Stomach (tissue), 4 donors: Measurements from ENCODE around the gene SCAI.

ENCODE experiments used
- EP300 ChIP-seq: sonication (generic); formaldehyde crosslinking; IDR thresholded peaks from one replicate; pipeline ENCODE4 v1.6.1; 2017; ENCODE audit warnings: antibody characterized with exemption
- POLR2A ChIP-seq, 4 donors: fragments of 450-650 bp; IDR thresholded peaks; one replicate each; pipeline ENCODE4 v1.6.1; 2016; ENCODE audit warnings: antibody characterized with exemption in 4 of 4, control low read depth in 2 of 4, mild to moderate bottlenecking in 1 of 4, moderate library complexity in 1 of 4
- POLR2AphosphoS5 ChIP-seq, 3 donors: sonication (generic); formaldehyde crosslinking; IDR thresholded peaks; one replicate each; pipeline ENCODE4 v1.6.1; 2016; ENCODE audit warnings: antibody characterized with exemption in 3 of 3
- TF ChIP-seq, protein P1 (sequence below), 7 experiments: fragments of 450-650 bp in 4 of 7; fragments of 200-600 bp in 3 of 7; sonication (generic) in 3 of 7; IDR thresholded peaks; one replicate each; pipeline ENCODE4 v1.5.1; 2016 to 2019; ENCODE audit warnings: antibody characterized with exemption in 7 of 7, control low read depth in 2 of 7, mild to moderate bottlenecking in 1 of 7

DNA sequence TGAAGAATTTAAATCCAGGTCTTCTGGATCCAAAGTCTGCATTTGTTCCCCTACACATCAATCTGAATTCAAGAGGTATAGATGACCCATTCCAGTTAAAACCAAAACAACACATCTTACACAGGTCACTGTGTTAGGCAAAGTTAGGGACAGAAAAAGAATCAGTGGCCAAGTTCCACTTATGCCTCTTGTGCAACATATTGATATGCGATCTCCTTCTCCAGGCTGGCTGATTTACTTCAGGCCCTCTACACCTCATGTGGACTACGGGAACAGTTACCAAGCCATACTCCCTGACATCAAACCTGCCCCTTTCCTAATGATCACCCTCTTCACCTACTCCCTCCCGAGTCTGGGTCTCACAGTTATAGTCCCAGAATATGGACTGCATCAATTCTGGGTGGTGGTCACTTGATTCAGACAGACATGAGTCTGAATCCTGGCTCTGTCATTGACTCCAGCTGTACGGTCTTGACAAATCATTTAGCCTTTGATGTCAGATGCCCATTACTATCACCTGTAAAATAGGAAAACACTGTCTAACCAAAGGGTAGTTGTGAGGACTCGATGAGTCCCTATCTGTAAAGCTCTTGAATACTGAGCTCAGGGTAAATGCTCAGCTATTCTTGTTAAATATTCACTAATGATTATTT, 228.4 kb downstream of the SCAI start:
- TF ChIP-seq, protein P1, sequence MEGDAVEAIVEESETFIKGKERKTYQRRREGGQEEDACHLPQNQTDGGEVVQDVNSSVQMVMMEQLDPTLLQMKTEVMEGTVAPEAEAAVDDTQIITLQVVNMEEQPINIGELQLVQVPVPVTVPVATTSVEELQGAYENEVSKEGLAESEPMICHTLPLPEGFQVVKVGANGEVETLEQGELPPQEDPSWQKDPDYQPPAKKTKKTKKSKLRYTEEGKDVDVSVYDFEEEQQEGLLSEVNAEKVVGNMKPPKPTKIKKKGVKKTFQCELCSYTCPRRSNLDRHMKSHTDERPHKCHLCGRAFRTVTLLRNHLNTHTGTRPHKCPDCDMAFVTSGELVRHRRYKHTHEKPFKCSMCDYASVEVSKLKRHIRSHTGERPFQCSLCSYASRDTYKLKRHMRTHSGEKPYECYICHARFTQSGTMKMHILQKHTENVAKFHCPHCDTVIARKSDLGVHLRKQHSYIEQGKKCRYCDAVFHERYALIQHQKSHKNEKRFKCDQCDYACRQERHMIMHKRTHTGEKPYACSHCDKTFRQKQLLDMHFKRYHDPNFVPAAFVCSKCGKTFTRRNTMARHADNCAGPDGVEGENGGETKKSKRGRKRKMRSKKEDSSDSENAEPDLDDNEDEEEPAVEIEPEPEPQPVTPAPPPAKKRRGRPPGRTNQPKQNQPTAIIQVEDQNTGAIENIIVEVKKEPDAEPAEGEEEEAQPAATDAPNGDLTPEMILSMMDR (IDR thresholded peaks at IDR 0.05), result no peak
- TF ChIP-seq POLR2AphosphoS5 (IDR thresholded peaks at IDR 0.05) (no peak), POLR2A (IDR thresholded peaks at IDR 0.05) (no peak), EP300 (no peak)
